IMR-90 (cell line): ENCODE measurements around the gene ACSS1.

ENCODE experiments used
- BHLHE40 ChIP-seq: fragments of 150-350 bp; IDR thresholded peaks from 2 replicates; pipeline ENCODE4 v1.6.1; 2016; ENCODE audit warnings: mild to moderate bottlenecking, low read depth, low read length
- CEBPB ChIP-seq: IDR thresholded peaks from 2 replicates; pipeline ENCODE4 v1.6.1; 2012; ENCODE audit warnings: low read depth, low read length, improper control_type of control experiment
- CHD1 ChIP-seq: IDR thresholded peaks from 2 replicates; pipeline ENCODE4 v1.6.1; 2012; ENCODE audit warnings: low read depth, low read length, improper control_type of control experiment
- CTCF ChIP-seq: conservative IDR thresholded peaks from 2 replicates; pipeline ENCODE4 v1.5.1; 2012; ENCODE audit warnings: mild to moderate bottlenecking, low read depth, low read length, improper control_type of control experiment
- ELK1 ChIP-seq: fragments of 150-350 bp; IDR thresholded peaks from 2 replicates; pipeline ENCODE4 v1.6.1; 2016; ENCODE audit warnings: low read depth, mild to moderate bottlenecking, low read length, moderate library complexity, borderline replicate concordance
- MAZ ChIP-seq: IDR thresholded peaks from 2 replicates; pipeline ENCODE4 v1.6.1; 2012; ENCODE audit warnings: low read depth, mild to moderate bottlenecking, low read length, improper control_type of control experiment, moderate library complexity, borderline replicate concordance
- MXI1 ChIP-seq: IDR thresholded peaks from 2 replicates; pipeline ENCODE4 v1.6.1; 2012; ENCODE audit warnings: low read depth, mild to moderate bottlenecking, low read length, moderate library complexity, borderline replicate concordance
- NFE2L2 ChIP-seq: fragments of 150-350 bp; IDR thresholded peaks from 2 replicates; pipeline ENCODE4 v1.6.1; 2016; ENCODE audit warnings: low read depth, mild to moderate bottlenecking, low read length
- POLR2A ChIP-seq: IDR thresholded peaks from 2 replicates; pipeline ENCODE4 v1.6.1; 2012; ENCODE audit warnings: mild to moderate bottlenecking, low read depth, low read length
- RAD21 ChIP-seq: IDR thresholded peaks from 2 replicates; pipeline ENCODE4 v1.6.1; 2012; ENCODE audit warnings: low read length, improper control_type of control experiment
- RFX5 ChIP-seq: IDR thresholded peaks from 2 replicates; pipeline ENCODE4 v1.8.0; 2012; ENCODE audit warnings: low read depth, mild to moderate bottlenecking, low read length, moderate library complexity
- SMC3 ChIP-seq: fragments of 150-350 bp; IDR thresholded peaks from 2 replicates; pipeline ENCODE4 v1.6.1; 2016; ENCODE audit warnings: low read depth, mild to moderate bottlenecking, antibody characterized with exemption, low read length, moderate library complexity
- USF2 ChIP-seq: fragments of 150-350 bp; IDR thresholded peaks from 2 replicates; pipeline ENCODE4 v1.6.1; 2017; ENCODE audit warnings: mild to moderate bottlenecking, antibody characterized with exemption, low read length, low read depth

- TF ChIP-seq CTCF (no peak), ELK1 (no peak), USF2 (no peak), RAD21 (no peak), MXI1 (no peak), CEBPB (no peak), RFX5 (no peak), POLR2A (no peak), NFE2L2 (no peak), SMC3 (no peak), MAZ (no peak), CHD1 (no peak), BHLHE40 (no peak)
These were observed 8.5 kb downstream of the ACSS1 start for GRCh38 chr20:25049261-25050060.
